ENCODE data around the gene OR52N1.

Gene OR52N1

DNA sequence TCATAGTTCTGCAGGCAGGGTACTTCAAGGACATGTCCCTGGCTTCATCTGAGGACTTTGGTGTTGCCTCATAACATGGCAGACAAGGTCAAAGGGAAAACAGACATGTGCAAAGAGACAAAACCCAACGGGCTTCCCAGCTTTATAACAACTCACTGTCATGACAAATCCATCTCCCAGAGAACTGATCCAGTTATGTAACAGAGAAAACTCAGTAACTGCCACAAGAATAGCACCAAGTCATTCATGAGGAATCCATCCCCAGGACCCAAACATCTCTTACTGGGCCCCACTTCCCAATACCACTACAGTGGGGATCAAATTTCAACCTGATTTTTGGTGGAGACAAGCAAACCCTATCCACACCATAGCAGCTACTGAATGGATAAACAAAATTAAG lies 24.0 kb downstream of the OR52N1 start:
- no peaks in the 10 kb centered on the region for H3K36me3 Mint-ChIP-seq
- DNase-seq, result no peak
- CTCF ChIA-PET, result no interaction called here
- H3K27ac Mint-ChIP-seq, result no peak overlapping the region
- H3K9me3 Mint-ChIP-seq, result no peaks in the 10 kb centered on the region
- no peaks in the 10 kb centered on the region for H3K4me1 Mint-ChIP-seq
- H3K4me3 Mint-ChIP-seq, result no peak overlapping the region
- no peaks in the 10 kb centered on the region for H3K27me3 Mint-ChIP-seq

- Mint-ChIP-seq H3K27me3 (no peaks in the 10 kb centered on the region), H3K27ac (no peak within 1 kb of the TSS), H3K9me3 (no peaks in the 10 kb centered on the region), H3K36me3 (no peaks in the 10 kb centered on the region), H3K4me1 (no peaks in the 10 kb centered on the region), H3K4me3 (no peak within 1 kb of the TSS)
- CTCF ChIA-PET, result no interaction called here
- DNase-seq, result no peak
These were observed 37.1 kb downstream of the OR52N1 start, which contains the start of gene OR52N4 for GRCh38 chr11:5753943-5754342. Gene OR52N4, plus strand, starts transcription at chr11:5754243. Its CDS starts 498 bp downstream, at chr11:5754741.

- Mint-ChIP-seq H3K4me3 (no peak overlapping the region), H3K9me3 (no peaks in the 10 kb centered on the region), H3K36me3 (no peaks in the 10 kb centered on the region), H3K27ac (no peak overlapping the region), H3K4me1 (no peaks in the 10 kb centered on the region), H3K27me3 (no peaks in the 10 kb centered on the region)
- CTCF ChIA-PET, result no interaction called here
- no peak for DNase-seq
These were observed 41.2 kb downstream of the OR52N1 start for GRCh38 chr11:5749836-5750235.

DNA sequence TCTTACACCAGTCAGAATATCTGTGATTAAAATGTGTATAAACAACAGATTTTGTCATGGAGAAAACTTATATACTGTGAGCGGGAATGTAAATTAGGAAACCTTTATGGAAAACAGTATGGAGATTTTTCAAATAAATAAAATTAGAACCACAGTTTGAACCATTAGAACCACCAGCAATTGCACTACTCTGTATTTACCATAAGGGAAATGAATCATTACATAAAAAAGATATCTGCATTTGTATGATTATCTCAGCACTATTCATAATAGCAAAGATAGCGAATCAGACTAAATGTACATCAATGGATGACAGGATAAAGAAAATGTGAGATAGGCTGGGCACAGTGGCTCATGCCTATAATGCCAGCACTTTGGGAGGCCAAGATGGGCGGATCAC lies 44.5 kb downstream of the OR52N1 start:
- Mint-ChIP-seq H3K9me3 (peaks cover under 1% of the 10 kb centered on the region), H3K27me3 (no peaks in the 10 kb centered on the region), H3K4me1 (no peaks in the 10 kb centered on the region), H3K36me3 (no peaks in the 10 kb centered on the region), H3K4me3 (no peak overlapping the region), H3K27ac (no peak overlapping the region)
- CTCF ChIA-PET, result no interaction called here
- no peak for DNase-seq

DNA sequence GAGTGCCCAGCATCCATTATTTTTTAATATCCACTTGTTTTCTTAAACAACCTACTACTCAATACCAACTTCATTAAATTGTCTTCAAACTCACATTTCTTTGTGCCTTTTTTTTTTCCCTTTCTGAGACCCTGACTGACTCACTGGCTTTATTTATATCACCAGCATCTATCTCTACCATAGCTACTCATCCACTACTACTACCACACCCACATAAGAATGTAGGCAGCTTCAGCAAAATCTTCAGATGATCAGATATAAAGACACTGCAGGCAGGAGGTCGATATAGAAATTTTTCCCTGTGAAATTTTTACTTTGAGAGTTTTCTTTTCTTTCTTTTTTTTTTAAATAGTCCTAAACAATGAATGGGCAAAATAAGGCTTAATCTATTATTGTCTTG lies 52.6 kb downstream of the OR52N1 start:
- H3K27ac Mint-ChIP-seq, result no peak overlapping the region
- H3K36me3 Mint-ChIP-seq, result no peaks in the 10 kb centered on the region
- DNase-seq, result no peak
- H3K4me1 Mint-ChIP-seq, result no peaks in the 10 kb centered on the region
- no peak overlapping the region for H3K4me3 Mint-ChIP-seq
- peaks cover 5% of the 10 kb centered on the region for H3K9me3 Mint-ChIP-seq
- H3K27me3 Mint-ChIP-seq, result peaks cover 3% of the 10 kb centered on the region
- CTCF ChIA-PET, result no interaction called here

- CTCF ChIA-PET, result no interaction called here
- peaks cover 3% of the 10 kb centered on the region for H3K27me3 Mint-ChIP-seq
- H3K9me3 Mint-ChIP-seq, result peaks cover 5% of the 10 kb centered on the region
- no peaks in the 10 kb centered on the region for H3K36me3 Mint-ChIP-seq
- no peak overlapping the region for H3K27ac Mint-ChIP-seq
- no peak for DNase-seq
- H3K4me3 Mint-ChIP-seq, result no peak overlapping the region
- H3K4me1 Mint-ChIP-seq, result no peaks in the 10 kb centered on the region
These were observed 53.2 kb downstream of the OR52N1 start for GRCh38 chr11:5737670-5738392.

- H3K27ac Mint-ChIP-seq, result no peak overlapping the region
- H3K36me3 Mint-ChIP-seq, result no peaks in the 10 kb centered on the region
- H3K27me3 Mint-ChIP-seq, result peaks cover 3% of the 10 kb centered on the region
- no peaks in the 10 kb centered on the region for H3K4me1 Mint-ChIP-seq
- no peak overlapping the region for H3K4me3 Mint-ChIP-seq
- CTCF ChIA-PET, result no interaction called here
- no peak for DNase-seq
- peaks cover 5% of the 10 kb centered on the region for H3K9me3 Mint-ChIP-seq
These were observed 54.0 kb downstream of the OR52N1 start for GRCh38 chr11:5737091-5737490.
